ACC112 (cell line): ENCODE data around the gene NALCN.

Experiments used
- H2AFZ ChIP-seq: fragments of 200-600 bp; sonication (generic); one replicate; pipeline ENCODE4 v1.6.0; 2017; ENCODE audit warnings: antibody characterized with exemption, low read length; ENCODE audit not compliant: unreplicated experiment
- H3K27ac ChIP-seq: fragments of 200-600 bp; sonication (generic); 2 replicates; pipeline ENCODE4 v1.5.1; 2014; ENCODE audit warnings: low read depth, mild to moderate bottlenecking, antibody characterized with exemption, low read length, moderate library complexity
- H3K27me3 ChIP-seq: fragments of 200-600 bp; sonication (generic); 2 replicates; pipeline ENCODE4 v1.6.1; 2014; ENCODE audit warnings: mild to moderate bottlenecking, antibody characterized with exemption, low read length, moderate library complexity, mixed read lengths; ENCODE audit not compliant: insufficient read depth
- H3K36me3 ChIP-seq: fragments of 200-600 bp; sonication (generic); 2 replicates; pipeline ENCODE4 v1.6.1; 2016; ENCODE audit warnings: mild to moderate bottlenecking, antibody characterized with exemption, low read length, moderate library complexity, mixed read lengths; ENCODE audit not compliant: insufficient read depth
- H3K4me1 ChIP-seq: fragments of 200-600 bp; sonication (generic); one replicate; pipeline ENCODE4 v1.6.1; 2016; ENCODE audit warnings: low read length, mixed read lengths; ENCODE audit not compliant: insufficient read depth, unreplicated experiment, control insufficient read depth
- H3K4me3 ChIP-seq: fragments of 200-600 bp; sonication (generic); 2 replicates; pipeline ENCODE4 v1.5.1; 2014; ENCODE audit warnings: mild to moderate bottlenecking, low read depth, low read length
- H3K79me2 ChIP-seq: fragments of 200-600 bp; sonication (generic); one replicate; pipeline ENCODE4 v1.6.0; 2016; ENCODE audit warnings: low read length; ENCODE audit not compliant: control insufficient read depth, unreplicated experiment, insufficient read depth

NALCN gene

GRCh38 chr13:101417043-101417406 is 717 bp upstream of the NALCN start:
- no peaks in the 10 kb centered on the region for H3K27me3 ChIP-seq
- no peaks in the 10 kb centered on the region for H3K36me3 ChIP-seq
- H3K4me3 ChIP-seq: peak overlapping the region; percentile 89
- H3K27ac ChIP-seq: no peak overlapping the region
- H3K79me2 ChIP-seq: peaks cover 3% of the 10 kb centered on the region
- H3K4me1 ChIP-seq: peaks cover 8% of the 10 kb centered on the region
- peak overlapping the region; percentile 77 for H2AFZ ChIP-seq

DNA sequence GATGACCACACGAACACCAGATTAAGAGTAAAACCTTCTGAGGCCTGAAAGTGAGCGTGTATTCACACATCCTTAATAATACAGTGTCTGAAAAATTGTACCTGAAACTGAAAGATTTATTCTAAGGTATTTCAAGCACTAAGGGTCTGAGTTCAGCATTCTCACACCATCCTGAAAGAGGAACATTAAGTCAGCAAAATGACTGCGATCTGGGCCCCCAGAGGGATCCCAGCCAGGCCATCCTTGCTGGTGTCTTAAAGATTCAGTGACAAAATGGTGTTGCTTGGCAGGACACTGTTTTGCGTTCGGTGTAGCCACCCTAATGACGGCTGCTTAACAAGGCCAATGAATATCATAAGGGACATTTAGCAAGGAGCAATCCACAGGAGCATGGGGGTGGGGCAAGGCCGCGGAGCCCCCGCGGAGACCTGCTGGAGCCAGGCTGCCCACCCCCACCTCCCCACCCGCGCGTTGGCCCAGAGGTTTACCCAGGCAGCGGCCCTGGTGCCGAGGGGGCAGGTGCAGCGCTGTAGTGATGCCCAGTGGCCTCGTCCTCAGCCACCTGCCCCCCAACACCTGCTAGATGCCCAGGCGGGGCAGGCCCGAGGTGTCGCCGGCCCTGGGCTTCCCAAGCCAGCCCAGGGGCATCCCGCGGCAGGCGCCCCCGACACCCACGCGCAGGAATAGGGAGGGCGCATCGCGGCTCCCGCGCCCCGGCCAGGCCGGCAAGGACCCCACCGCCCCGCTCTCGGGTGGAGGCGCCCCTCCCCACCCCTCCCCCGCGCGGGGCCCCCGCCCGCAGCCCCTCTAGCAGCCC is 742 bp downstream of the NALCN start:
- no peak overlapping the region for H2AFZ ChIP-seq
- H3K36me3 ChIP-seq: no peaks in the 10 kb centered on the region
- H3K27ac ChIP-seq: no peak overlapping the region
- H3K27me3 ChIP-seq: no peaks in the 10 kb centered on the region
- peak overlapping the region; percentile 89 for H3K4me3 ChIP-seq
- H3K79me2 ChIP-seq: peaks cover 3% of the 10 kb centered on the region
- peaks cover 8% of the 10 kb centered on the region for H3K4me1 ChIP-seq

DNA sequence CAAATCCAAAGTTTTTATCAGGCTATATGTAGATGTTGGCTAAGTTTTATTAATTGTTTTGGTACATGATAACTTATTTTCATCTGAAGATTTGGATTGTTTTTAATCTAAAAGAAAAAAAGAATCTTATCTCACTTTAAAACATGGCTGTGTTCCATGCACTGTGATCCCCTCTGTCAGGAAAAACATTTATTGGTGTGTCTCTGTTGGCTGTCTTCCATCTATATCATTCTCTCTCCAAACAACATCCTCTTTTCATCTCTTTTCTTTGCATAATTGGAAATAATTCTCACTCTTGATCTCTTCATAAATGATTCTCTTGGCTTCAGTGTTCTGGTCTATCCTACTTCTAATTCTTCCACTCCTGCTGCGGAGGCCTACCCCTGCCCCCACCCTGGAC is 4.2 kb downstream of the NALCN start:
- H3K36me3 ChIP-seq: no peaks in the 10 kb centered on the region
- H3K27ac ChIP-seq: no peak overlapping the region
- peaks cover 3% of the 10 kb centered on the region for H3K79me2 ChIP-seq
- no peak overlapping the region for H3K4me3 ChIP-seq
- peaks cover 12% of the 10 kb centered on the region for H3K4me1 ChIP-seq
- H3K27me3 ChIP-seq: no peaks in the 10 kb centered on the region
- no peak overlapping the region for H2AFZ ChIP-seq

GRCh38 chr13:101408992-101409656 is 7.2 kb downstream of the NALCN start:
- H3K36me3 ChIP-seq: no peaks in the 10 kb centered on the region
- no peak overlapping the region for H3K27ac ChIP-seq
- H3K79me2 ChIP-seq: no peaks in the 10 kb centered on the region
- H3K4me3 ChIP-seq: no peak overlapping the region
- no peaks in the 10 kb centered on the region for H3K27me3 ChIP-seq
- no peak overlapping the region for H2AFZ ChIP-seq
- H3K4me1 ChIP-seq: peaks cover 19% of the 10 kb centered on the region

DNA sequence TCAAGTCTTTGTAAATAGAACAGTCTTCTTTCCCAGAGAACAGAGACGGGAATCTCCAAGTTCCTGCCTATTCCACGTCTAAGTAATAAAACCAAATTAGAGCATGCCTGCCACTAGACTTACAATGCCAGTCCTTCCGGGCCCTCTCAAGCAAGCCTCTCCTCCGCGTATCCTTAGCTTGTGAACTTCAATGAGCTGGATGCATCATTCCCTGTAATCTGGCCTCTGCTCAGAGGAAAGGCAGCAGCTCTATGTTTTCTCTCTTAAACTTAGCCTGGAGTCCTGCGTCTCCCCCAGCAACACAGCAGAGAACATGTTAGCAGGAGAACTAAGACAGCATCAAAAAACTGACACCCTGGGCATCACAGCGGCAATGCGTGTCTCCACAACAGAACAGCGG is 8.2 kb downstream of the NALCN start:
- Histone ChIP-seq H3K79me2 (no peaks in the 10 kb centered on the region), H3K27ac (peak overlapping the region; percentile 22; the same call in 1 of the 2 replicates), H3K4me3 (peak overlapping the region; percentile 59), H3K36me3 (no peaks in the 10 kb centered on the region), H2AFZ (peak overlapping the region; percentile 93), H3K4me1 (peaks cover 19% of the 10 kb centered on the region), H3K27me3 (no peaks in the 10 kb centered on the region)

DNA sequence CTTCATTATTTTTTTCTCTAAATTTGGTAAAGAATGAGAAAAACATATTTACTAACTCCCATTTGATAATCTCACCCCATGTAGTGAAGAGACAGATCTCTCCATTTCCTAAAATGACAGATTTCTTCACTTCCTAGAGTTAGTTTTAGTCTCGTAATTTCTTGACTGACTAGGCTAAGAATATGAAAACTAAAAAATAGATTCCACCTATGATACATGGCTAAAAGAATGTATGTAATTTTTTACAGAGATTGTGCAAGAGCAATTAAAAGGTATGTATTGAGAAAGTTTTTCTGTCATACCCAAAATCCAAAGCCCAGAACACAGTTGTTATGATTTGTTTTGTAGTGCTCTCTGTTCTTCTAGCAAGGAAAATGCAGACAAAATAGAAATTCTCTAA is 9.5 kb downstream of the NALCN start:
- Histone ChIP-seq H3K27ac (peak overlapping the region; percentile 40), H3K4me1 (peaks cover 19% of the 10 kb centered on the region), H2AFZ (peak overlapping the region; percentile 70), H3K27me3 (no peaks in the 10 kb centered on the region), H3K4me3 (peak overlapping the region; percentile 59), H3K79me2 (no peaks in the 10 kb centered on the region), H3K36me3 (no peaks in the 10 kb centered on the region)

DNA sequence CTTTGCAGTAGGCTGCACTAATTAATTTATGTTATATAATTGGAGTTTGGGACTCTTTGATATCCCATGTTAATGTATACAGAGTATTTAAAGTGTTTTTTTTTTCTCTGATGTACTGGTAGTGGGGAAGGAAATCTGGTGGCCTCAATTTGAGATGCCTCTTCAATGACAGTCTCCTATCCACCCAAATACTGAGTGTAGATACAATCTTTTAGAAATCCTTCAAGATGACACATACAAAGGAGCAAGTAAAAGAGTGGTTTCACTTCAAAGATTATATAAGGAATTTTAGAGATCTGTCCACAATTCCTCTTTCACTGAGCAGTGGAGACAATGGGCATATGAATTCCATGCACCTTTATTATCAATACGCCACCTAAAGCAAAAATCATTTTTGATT is 15.1 kb downstream of the NALCN start:
- H2AFZ ChIP-seq: no peak overlapping the region

DNA sequence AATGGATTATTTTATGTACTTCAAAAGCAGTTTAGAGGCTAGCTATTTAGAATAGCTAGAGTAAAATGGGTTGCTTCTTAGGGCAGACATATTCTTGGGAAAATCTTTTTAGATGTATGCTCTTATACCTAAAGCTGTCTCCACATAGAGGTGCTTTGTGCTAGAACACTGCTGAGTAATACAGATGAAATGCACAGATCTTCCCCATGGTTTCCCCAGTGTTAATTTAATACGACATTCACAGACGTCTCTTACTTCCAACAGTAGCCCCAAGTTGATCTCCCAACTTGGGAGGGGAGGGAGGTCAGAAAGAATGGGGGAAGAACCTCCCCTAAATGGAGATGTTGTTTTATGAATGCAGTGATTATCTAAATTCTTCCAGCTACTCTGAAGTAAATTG is 16.9 kb downstream of the NALCN start:
- peak overlapping the region; percentile 55 for H3K27ac ChIP-seq
- H2AFZ ChIP-seq: peak overlapping the region; percentile 21
- no peaks in the 10 kb centered on the region for H3K36me3 ChIP-seq
- H3K4me3 ChIP-seq: no peak overlapping the region
- no peaks in the 10 kb centered on the region for H3K27me3 ChIP-seq
- no peaks in the 10 kb centered on the region for H3K79me2 ChIP-seq
- peaks cover 22% of the 10 kb centered on the region for H3K4me1 ChIP-seq

More for the DNA sequence above, 15.1 kb downstream of the NALCN start:
- Histone ChIP-seq H3K79me2 (no peaks in the 10 kb centered on the region), H3K4me3 (no peak overlapping the region), H3K27me3 (no peaks in the 10 kb centered on the region), H3K27ac (no peak overlapping the region), H3K4me1 (peaks cover 24% of the 10 kb centered on the region), H3K36me3 (no peaks in the 10 kb centered on the region)

DNA sequence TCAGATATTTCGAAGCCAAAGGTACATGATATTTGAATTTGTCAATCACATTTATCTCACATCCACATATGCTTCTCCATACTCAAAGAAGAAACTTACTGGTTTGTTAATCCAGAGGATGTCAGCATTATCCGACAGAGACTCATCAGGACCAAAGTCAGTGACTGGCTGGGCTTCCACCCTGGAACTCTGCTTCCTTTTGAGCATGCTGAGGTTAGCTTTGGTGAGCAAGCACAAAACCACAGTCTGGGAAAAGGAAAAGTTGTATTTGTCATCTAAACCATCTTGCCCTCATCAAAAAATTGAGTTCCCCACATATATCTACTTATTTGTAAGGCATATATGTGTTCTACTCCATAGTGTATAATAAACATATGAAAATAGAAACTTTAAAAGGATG is 17.4 kb downstream of the NALCN start:
- Histone ChIP-seq H3K27ac (peak overlapping the region; percentile 55), H3K79me2 (no peaks in the 10 kb centered on the region), H3K4me1 (peaks cover 22% of the 10 kb centered on the region), H3K36me3 (no peaks in the 10 kb centered on the region), H3K27me3 (no peaks in the 10 kb centered on the region), H3K4me3 (no peak overlapping the region), H2AFZ (no peak overlapping the region)

GRCh38 chr13:101398191-101398590 is 18.1 kb downstream of the NALCN start:
- Histone ChIP-seq H2AFZ (no peak overlapping the region), H3K36me3 (no peaks in the 10 kb centered on the region), H3K4me1 (peaks cover 22% of the 10 kb centered on the region), H3K4me3 (no peak overlapping the region), H3K27me3 (no peaks in the 10 kb centered on the region), H3K79me2 (no peaks in the 10 kb centered on the region), H3K27ac (peak overlapping the region; percentile 55)

GRCh38 chr13:101397742-101398141 is 18.6 kb downstream of the NALCN start:
- H3K4me1 ChIP-seq: peaks cover 22% of the 10 kb centered on the region
- no peaks in the 10 kb centered on the region for H3K79me2 ChIP-seq
- no peak overlapping the region for H3K4me3 ChIP-seq
- no peak overlapping the region for H2AFZ ChIP-seq
- no peaks in the 10 kb centered on the region for H3K36me3 ChIP-seq
- H3K27me3 ChIP-seq: no peaks in the 10 kb centered on the region
- peak overlapping the region; percentile 55 for H3K27ac ChIP-seq
